GM06990 (cell line): ENCODE results near the gene DROSHA.
"Not testable (repeated sequence)": the region's sequence is repeated elsewhere in the genome, so short reads cannot be mapped to it uniquely, and the experiment has no call there.

Source experiments
- DNase-seq: peaks from one replicate; pipeline ENCODE4 v3.0.0-alpha.2; 2011; ENCODE audit not compliant: insufficient read length; ENCODE audit errors: extremely low read depth
- H3K27me3 ChIP-seq: replicated peaks from 2 replicates; pipeline ENCODE4 v1.6.0; 2011; ENCODE audit warnings: low read length; ENCODE audit not compliant: control insufficient read depth, insufficient read depth
- H3K36me3 ChIP-seq: 2 replicates; pipeline ENCODE4 v1.5.1; 2011; ENCODE audit warnings: low read length; ENCODE audit not compliant: control insufficient read depth, insufficient read depth
- H3K4me3 ChIP-seq: replicated peaks from 2 replicates; pipeline ENCODE4 v1.5.1; 2011; ENCODE audit warnings: low read depth, mild to moderate bottlenecking, control low read depth, low read length
- TF ChIP-seq, protein P1 (sequence below): IDR thresholded peaks from 2 replicates; pipeline ENCODE4 v1.5.1; 2011; ENCODE audit warnings: low read length, control low read depth, mild to moderate bottlenecking, inconsistent platforms; ENCODE audit not compliant: insufficient read depth, poor library complexity, severe bottlenecking

DROSHA gene

DNA sequence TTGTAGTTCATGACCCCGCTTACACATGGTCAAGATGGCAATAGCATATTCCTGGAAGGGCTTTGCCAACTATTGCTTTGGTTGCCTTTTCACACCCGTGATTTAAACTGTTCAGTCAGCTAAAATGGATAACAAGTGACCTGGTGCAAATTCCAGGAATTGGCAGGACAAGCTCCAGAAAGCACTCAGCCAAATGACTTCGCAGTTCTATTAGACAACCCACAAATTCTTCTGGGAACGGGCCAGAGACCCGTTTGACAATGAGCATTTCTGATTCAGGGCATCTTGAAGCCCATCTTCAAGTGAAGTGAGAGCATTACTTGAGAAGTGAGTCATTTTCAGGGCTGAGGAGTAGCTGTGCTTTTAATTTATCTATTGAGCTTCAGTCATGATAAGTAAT lies 165.0 kb downstream of the DROSHA start:
- Histone ChIP-seq H3K27me3 (no peaks in the 10 kb centered on the region), H3K4me3 (no peak overlapping the region), H3K36me3 (no peaks in the 10 kb centered on the region)
- DNase-seq, result no peak
- TF ChIP-seq, protein P1, sequence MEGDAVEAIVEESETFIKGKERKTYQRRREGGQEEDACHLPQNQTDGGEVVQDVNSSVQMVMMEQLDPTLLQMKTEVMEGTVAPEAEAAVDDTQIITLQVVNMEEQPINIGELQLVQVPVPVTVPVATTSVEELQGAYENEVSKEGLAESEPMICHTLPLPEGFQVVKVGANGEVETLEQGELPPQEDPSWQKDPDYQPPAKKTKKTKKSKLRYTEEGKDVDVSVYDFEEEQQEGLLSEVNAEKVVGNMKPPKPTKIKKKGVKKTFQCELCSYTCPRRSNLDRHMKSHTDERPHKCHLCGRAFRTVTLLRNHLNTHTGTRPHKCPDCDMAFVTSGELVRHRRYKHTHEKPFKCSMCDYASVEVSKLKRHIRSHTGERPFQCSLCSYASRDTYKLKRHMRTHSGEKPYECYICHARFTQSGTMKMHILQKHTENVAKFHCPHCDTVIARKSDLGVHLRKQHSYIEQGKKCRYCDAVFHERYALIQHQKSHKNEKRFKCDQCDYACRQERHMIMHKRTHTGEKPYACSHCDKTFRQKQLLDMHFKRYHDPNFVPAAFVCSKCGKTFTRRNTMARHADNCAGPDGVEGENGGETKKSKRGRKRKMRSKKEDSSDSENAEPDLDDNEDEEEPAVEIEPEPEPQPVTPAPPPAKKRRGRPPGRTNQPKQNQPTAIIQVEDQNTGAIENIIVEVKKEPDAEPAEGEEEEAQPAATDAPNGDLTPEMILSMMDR, result no peak

DNA sequence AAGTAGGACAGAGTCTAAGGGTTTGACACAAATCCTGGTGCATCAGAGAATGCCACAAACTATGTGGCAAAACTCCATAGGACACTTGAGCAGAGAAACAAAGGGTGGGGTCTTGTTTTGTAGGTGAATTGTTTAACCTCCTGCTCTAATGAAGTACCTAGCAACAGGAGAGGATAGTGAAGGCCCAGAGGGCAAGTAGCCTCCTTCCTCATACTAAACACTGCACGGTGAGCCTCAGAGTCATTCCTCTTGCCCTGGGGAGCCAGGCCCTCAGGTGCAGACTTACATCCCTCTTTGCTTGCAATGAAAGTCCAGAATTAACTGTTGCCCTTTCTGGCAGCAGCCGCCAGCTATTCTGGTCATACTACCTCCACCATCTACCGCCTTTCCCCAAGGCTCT lies 166.1 kb downstream of the DROSHA start:
- no peak for DNase-seq
- H3K4me3 ChIP-seq, result no peak overlapping the region
- TF ChIP-seq, protein P1, result no peak
- H3K27me3 ChIP-seq, result no peaks in the 10 kb centered on the region
- no peaks in the 10 kb centered on the region for H3K36me3 ChIP-seq

GRCh38 chr5:31364881-31365636 lies 166.8 kb downstream of the DROSHA start:
- no peaks in the 10 kb centered on the region for H3K27me3 ChIP-seq
- no peak for DNase-seq
- no peak overlapping the region for H3K4me3 ChIP-seq
- no peaks in the 10 kb centered on the region for H3K36me3 ChIP-seq
- TF ChIP-seq, protein P1, result no peak

- Histone ChIP-seq H3K36me3 (no peaks in the 10 kb centered on the region), H3K4me3 (no peak overlapping the region), H3K27me3 (no peaks in the 10 kb centered on the region)
- DNase-seq, result no peak
- TF ChIP-seq, protein P1, result no peak
These were observed 168.8 kb downstream of the DROSHA start for GRCh38 chr5:31362931-31363568.

DNA sequence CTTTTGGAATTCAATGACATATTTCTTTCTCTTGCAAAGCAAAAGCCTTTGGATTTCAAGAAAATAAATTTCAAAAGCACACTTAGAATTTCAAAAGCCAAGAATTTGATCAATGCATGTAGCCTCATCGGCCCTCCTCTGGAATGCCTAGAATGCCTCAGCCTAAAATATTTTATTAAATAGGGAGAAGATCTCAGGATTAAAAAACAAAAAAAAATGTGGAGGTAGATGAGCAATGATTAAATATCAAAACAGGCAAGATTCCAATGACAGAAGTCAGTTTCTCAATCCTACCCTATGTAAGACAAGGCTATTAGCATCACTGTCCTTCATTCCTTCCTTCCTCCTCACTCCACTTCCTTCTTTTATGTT lies 169.4 kb downstream of the DROSHA start:
- DNase-seq, result no peak
- no peaks in the 10 kb centered on the region for H3K27me3 ChIP-seq
- H3K4me3 ChIP-seq, result no peak overlapping the region
- H3K36me3 ChIP-seq, result no peaks in the 10 kb centered on the region
- TF ChIP-seq, protein P1, result no peak

- H3K27me3 ChIP-seq, DNase-seq, H3K4me3 ChIP-seq, H3K36me3 ChIP-seq: not testable (repeated sequence)
These were observed 170.0 kb downstream of the DROSHA start for GRCh38 chr5:31361704-31362528.
